Caco-2 (cell line): Measurements from ENCODE around the gene INAFM2. TPM values are rescaled to one million over a fixed set of nuclear protein-coding genes. Genes with fewer than 3 reads are reported as not detected.

Experiments used
- BruUV-seq: library from RNA; stranded (reverse); fragments of 400-500 nt; replicated peaks from 2 replicates; lab custom pipeline; 2021; lab: Mats Ljungman, UMichigan
- CTCF ChIA-PET: fragments of 300-600 bp; sonication (Branson Sonifier 250); formaldehyde crosslinking; loops from one replicate; lab custom pipeline; 2022; ENCODE audit warnings: antibody characterized with exemption; lab: Charles Lee
- POLR2A ChIA-PET: fragments of 300-600 bp; sonication (Branson Sonifier 250); formaldehyde crosslinking; loops from one replicate; lab custom pipeline; 2022; ENCODE audit warnings: antibody characterized with exemption; lab: Charles Lee
- DNase-seq, 2 experiments: peaks; one replicate each; pipeline versions ENCODE4 v3.0.0 to v3.0.0-alpha.2; 2020 to 2022
- H3K27me3 ChIP-seq: replicated peaks from 2 replicates; pipeline ENCODE4 v1.6.0; 2011; ENCODE audit warnings: low read length; ENCODE audit not compliant: control insufficient read depth, insufficient read depth
- H3K36me3 ChIP-seq: 2 replicates; pipeline ENCODE4 v1.5.1; 2011; ENCODE audit warnings: low read length; ENCODE audit not compliant: control insufficient read depth, insufficient read depth
- H3K4me1 ChIP-seq: fragments of 250-450 bp; sonication (Bioruptor Pico); 2 replicates; pipeline ENCODE4 v1.5.1; 2020; ENCODE audit warnings: mild to moderate bottlenecking
- H3K4me3 ChIP-seq: 2 replicates; pipeline ENCODE4 v1.5.1; 2011; ENCODE audit warnings: low read depth, mild to moderate bottlenecking, control low read depth, low read length
- H3K9me3 ChIP-seq: fragments of 250-450 bp; sonication (Bioruptor Pico); 2 replicates; pipeline ENCODE4 v1.5.1; 2020; ENCODE audit warnings: mild to moderate bottlenecking, moderate library complexity
- H3K27ac Mint-ChIP-seq: one replicate; pipeline ENCODE4 v1.8.0; 2022; ENCODE audit warnings: mixed read lengths; ENCODE audit not compliant: unreplicated experiment
- H3K27me3 Mint-ChIP-seq: one replicate; pipeline ENCODE4 v1.8.0; 2022; ENCODE audit warnings: mixed read lengths; ENCODE audit not compliant: insufficient read depth, unreplicated experiment
- H3K36me3 Mint-ChIP-seq: one replicate; pipeline ENCODE4 v1.8.0; 2022; ENCODE audit warnings: mild to moderate bottlenecking, mixed read lengths; ENCODE audit not compliant: insufficient read depth, unreplicated experiment
- H3K4me1 Mint-ChIP-seq: one replicate; pipeline ENCODE4 v1.8.0; 2022; ENCODE audit warnings: low read depth, mixed read lengths; ENCODE audit not compliant: unreplicated experiment
- H3K4me3 Mint-ChIP-seq: one replicate; pipeline ENCODE4 v1.8.0; 2022; ENCODE audit warnings: mild to moderate bottlenecking, moderate library complexity, mixed read lengths; ENCODE audit not compliant: unreplicated experiment
- H3K9me3 Mint-ChIP-seq: one replicate; pipeline ENCODE4 v1.8.0; 2022; ENCODE audit warnings: mixed read lengths; ENCODE audit not compliant: unreplicated experiment
- intact Hi-C: fragments of 100-400 bp; cut with micrococcal nuclease; formaldehyde crosslinking; loops from one replicate; pipeline ENCODE4 v1.10.0; 2022; ENCODE audit not compliant: unreplicated experiment
- total RNA-seq: library from RNA; stranded (reverse); gene quantifications from 2 replicates; pipeline ENCODE4 v1.2.3, GENCODE V29; 2022
- TF ChIP-seq, protein P1 (sequence below), 2 experiments: fragments of 200-600 bp in 1 of 2; IDR thresholded peaks; 1 replicate in 1 of 2; 2 replicates in 1 of 2; pipeline versions ENCODE4 v1.5.1 to v1.8.0; 2011 to 2022; ENCODE audit warnings: antibody characterized with exemption in 1 of 2, control low read depth in 1 of 2, inconsistent platforms in 1 of 2, low read depth in 1 of 2, low read length in 1 of 2, mild to moderate bottlenecking in 1 of 2, moderate library complexity in 1 of 2; ENCODE audit not compliant: insufficient read depth in 1 of 2, severe bottlenecking in 1 of 2, unreplicated experiment in 1 of 2

INAFM2 gene
- total RNA-seq, 1 experiment from 2014 or later, result 13.4 TPM

DNA sequence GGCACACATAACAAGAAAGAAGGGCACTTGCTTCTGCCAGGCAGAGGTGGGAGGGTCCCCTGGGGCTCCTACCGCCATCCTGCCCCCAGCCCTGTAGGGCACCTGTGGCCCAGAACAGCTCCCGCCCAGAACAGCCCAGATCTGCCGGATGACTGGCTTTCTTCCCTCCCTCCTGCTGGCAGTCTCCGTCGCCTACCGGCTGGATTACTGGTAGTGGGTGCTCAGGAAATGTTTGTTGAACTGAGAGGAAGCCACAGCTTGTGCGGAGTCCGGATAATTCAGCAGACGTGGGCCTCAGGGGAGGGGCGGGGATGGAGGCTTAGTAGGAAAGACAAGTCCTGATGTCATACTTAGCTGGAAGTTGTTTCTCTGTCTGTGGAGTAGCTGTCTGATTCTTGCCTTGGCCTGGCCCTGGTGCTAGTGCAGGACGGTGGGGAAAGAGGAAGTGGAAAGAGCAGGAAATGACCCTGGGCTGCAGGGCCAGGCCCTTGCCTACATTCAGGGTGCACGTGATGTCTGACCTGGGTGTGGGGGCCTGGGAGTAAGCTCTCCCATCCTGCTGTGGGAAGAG, 10.5 kb downstream of the INAFM2 start:
- Histone ChIP-seq H3K4me1 (peaks cover 22% of the 10 kb centered on the region), H3K4me3 (no peak overlapping the region), H3K9me3 (no peaks in the 10 kb centered on the region), H3K36me3 (no peaks in the 10 kb centered on the region), H3K27me3 (no peaks in the 10 kb centered on the region)
- H3K27ac Mint-ChIP-seq, result no peak overlapping the region
- no peaks in the 10 kb centered on the region for H3K27me3 Mint-ChIP-seq
- POLR2A ChIA-PET, result no interaction called here
- no TSS peak for BruUV-seq
- TF ChIP-seq, protein P1, sequence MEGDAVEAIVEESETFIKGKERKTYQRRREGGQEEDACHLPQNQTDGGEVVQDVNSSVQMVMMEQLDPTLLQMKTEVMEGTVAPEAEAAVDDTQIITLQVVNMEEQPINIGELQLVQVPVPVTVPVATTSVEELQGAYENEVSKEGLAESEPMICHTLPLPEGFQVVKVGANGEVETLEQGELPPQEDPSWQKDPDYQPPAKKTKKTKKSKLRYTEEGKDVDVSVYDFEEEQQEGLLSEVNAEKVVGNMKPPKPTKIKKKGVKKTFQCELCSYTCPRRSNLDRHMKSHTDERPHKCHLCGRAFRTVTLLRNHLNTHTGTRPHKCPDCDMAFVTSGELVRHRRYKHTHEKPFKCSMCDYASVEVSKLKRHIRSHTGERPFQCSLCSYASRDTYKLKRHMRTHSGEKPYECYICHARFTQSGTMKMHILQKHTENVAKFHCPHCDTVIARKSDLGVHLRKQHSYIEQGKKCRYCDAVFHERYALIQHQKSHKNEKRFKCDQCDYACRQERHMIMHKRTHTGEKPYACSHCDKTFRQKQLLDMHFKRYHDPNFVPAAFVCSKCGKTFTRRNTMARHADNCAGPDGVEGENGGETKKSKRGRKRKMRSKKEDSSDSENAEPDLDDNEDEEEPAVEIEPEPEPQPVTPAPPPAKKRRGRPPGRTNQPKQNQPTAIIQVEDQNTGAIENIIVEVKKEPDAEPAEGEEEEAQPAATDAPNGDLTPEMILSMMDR (IDR thresholded peaks at IDR 0.05; ENCODE audit: insufficient read depth in 1 of 2, low read depth in 1 of 2, low read length in 1 of 2, severe bottlenecking in 1 of 2, unreplicated experiment in 1 of 2), result no peak
- CTCF ChIA-PET, result interaction anchor here (1.4 to 5.1 kb wide), 4 partner anchors 10 to 55 kb away, joined by 3 to 47 read pairs (median 4); partner anchors contain the start of gene INAFM2
- intact Hi-C loops, result no loop called here
- peaks cover 26% of the 10 kb centered on the region for H3K4me1 Mint-ChIP-seq
- no peaks in the 10 kb centered on the region for H3K9me3 Mint-ChIP-seq
- no peak overlapping the region for H3K4me3 Mint-ChIP-seq
- H3K36me3 Mint-ChIP-seq, result no peaks in the 10 kb centered on the region
- DNase-seq, result no peak

DNA sequence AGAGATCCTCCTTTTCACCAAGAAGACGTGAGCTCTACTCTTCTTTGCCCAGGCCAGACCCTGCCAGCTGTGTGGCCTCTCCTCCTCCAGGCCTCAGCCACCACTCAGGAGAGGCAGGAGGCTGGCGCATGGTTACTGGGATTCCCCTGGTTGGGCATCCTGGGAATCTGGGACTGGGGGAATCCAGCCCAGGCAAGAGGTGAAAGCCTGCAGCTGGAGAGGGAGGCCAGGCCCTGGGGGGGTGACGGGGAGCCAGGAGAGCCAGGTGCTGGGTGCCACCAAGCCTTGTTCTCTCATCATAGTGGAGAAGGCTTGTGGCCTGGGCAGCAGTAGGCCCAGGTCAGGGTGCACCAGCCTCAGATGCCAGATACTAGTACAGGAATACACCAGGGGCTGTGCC, 11.0 kb downstream of the INAFM2 start:
- H3K4me3 Mint-ChIP-seq, result no peak overlapping the region

DNA sequence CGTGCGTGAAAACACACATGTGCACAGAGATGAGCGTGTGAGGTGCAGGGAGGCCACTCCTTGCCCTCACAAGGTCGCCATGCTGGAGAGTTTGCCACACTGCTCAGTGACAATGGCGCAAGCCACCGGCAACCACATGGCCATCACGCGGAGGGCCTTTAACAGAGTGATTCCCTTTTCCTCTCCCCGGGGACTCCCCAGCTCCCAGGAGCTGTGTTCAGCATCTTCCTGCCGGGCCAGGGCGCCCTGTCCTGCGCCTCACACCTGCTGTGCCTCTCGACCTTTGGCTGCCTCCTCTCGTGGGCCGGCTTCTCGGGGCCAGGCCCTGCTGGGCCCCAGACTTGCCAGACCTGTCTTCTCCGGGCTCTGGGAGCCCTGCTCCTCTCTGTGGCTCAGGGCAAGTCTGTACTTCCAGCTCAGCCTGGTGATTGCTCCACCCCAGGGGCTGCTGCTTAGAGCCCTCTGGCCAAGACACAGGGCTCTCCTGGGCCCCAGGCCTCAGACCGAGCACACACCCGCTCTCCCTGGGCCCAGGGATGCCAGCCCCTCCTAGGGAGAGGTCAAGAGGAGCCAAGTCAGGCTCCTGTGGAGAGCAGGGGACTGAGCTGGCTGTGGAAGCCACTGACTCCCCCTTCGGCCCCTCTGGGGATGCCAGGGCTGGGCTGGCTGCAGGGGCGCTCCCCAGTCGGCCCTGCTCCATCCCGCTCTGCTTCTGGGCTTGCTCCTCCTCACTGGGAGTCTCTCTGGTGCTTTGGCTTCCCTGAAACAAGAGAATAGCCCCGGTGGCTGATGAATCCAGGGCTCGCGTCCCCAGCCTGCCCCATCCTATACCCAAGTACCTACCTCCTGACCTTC, 11.7 kb downstream of the INAFM2 start:
- H3K4me3 Mint-ChIP-seq, result peak overlapping the region; percentile 6
- H3K4me1 Mint-ChIP-seq, result peaks cover 26% of the 10 kb centered on the region
- H3K27ac Mint-ChIP-seq, result no peak overlapping the region
- POLR2A ChIA-PET, result no interaction called here
- H3K36me3 Mint-ChIP-seq, result no peaks in the 10 kb centered on the region
- no peak overlapping the region for H3K4me3 ChIP-seq
- H3K9me3 Mint-ChIP-seq, result no peaks in the 10 kb centered on the region
- no TSS peak for BruUV-seq
- TF ChIP-seq, protein P1 (IDR thresholded peaks at IDR 0.05; ENCODE audit: insufficient read depth in 1 of 2, low read depth in 1 of 2, low read length in 1 of 2, severe bottlenecking in 1 of 2, unreplicated experiment in 1 of 2), result no peak
- no peaks in the 10 kb centered on the region for H3K9me3 ChIP-seq
- DNase-seq, result peak; percentile 72 to 73
- H3K27me3 ChIP-seq, result no peaks in the 10 kb centered on the region
- no peaks in the 10 kb centered on the region for H3K36me3 ChIP-seq
- CTCF ChIA-PET, result interaction anchor here (0.9 to 6.1 kb wide), 7 partner anchors 10 to 56 kb away, joined by 4 to 60 read pairs (median 5); partner anchors contain the start of genes INAFM2 and PLCB2
- intact Hi-C loops, result no loop called here
- H3K27me3 Mint-ChIP-seq, result no peaks in the 10 kb centered on the region
- peaks cover 22% of the 10 kb centered on the region for H3K4me1 ChIP-seq

More for the DNA sequence above, 11.0 kb downstream of the INAFM2 start:
- H3K9me3 Mint-ChIP-seq, result no peaks in the 10 kb centered on the region
- CTCF ChIA-PET, result interaction anchor here (1.4 to 5.1 kb wide), 5 partner anchors 9 to 55 kb away, joined by 3 to 47 read pairs (median 4); partner anchors contain the start of gene INAFM2
- H3K9me3 ChIP-seq, result no peaks in the 10 kb centered on the region
- POLR2A ChIA-PET, result no interaction called here
- H3K36me3 ChIP-seq, result no peaks in the 10 kb centered on the region
- TF ChIP-seq, protein P1 (IDR thresholded peaks at IDR 0.05; ENCODE audit: insufficient read depth in 1 of 2, low read depth in 1 of 2, low read length in 1 of 2, severe bottlenecking in 1 of 2, unreplicated experiment in 1 of 2), result no peak
- intact Hi-C loops, result no loop called here
- H3K27ac Mint-ChIP-seq, result no peak overlapping the region
- no peaks in the 10 kb centered on the region for H3K27me3 ChIP-seq
- no peak overlapping the region for H3K4me3 ChIP-seq
- peaks cover 22% of the 10 kb centered on the region for H3K4me1 ChIP-seq
- H3K27me3 Mint-ChIP-seq, result no peaks in the 10 kb centered on the region
- no peak for DNase-seq
- H3K4me1 Mint-ChIP-seq, result peaks cover 26% of the 10 kb centered on the region
- no TSS peak for BruUV-seq
- no peaks in the 10 kb centered on the region for H3K36me3 Mint-ChIP-seq
